ENCODE results near the gene ARID1B.

GRCh38 chr6:156848533-156848932, 71.4 kb downstream of the ARID1B start:
- TF ChIP-seq POLR2AphosphoS5 (IDR thresholded peaks at IDR 0.05; ENCODE audit: low read length) (no peak), POLR2A (IDR thresholded peaks at IDR 0.05; ENCODE audit: low read depth, low read length) (no peak), CTCF (IDR thresholded peaks at IDR 0.05 in 2 of 3, conservative IDR thresholded peaks at IDR 0.05 in 1 of 3; ENCODE audit: control insufficient read depth in 2 of 3, extremely low read depth in 1 of 3, insufficient read depth in 1 of 3, low read depth in 3 of 3, low read length in 3 of 3) (no peak), ATF3 (IDR thresholded peaks at IDR 0.05; ENCODE audit: borderline replicate concordance, extremely low read depth, low read depth, low read length) (no peak), SREBF2 (IDR thresholded peaks at IDR 0.05; ENCODE audit: low read length) (no peak), CHD2 (IDR thresholded peaks at IDR 0.05; ENCODE audit: borderline replicate concordance, low read depth, low read length) (no peak)

Measured in GM12878 (cell line).